GM18858 (cell line): ENCODE data around the gene SLC25A46.
"Not testable (repeated sequence)": the region's sequence is repeated elsewhere in the genome, so short reads cannot be mapped to it uniquely, and the experiment has no call there.

Experiments
- ATAC-seq: cut with Tn5 transposase; IDR thresholded peaks from one replicate; pipeline ENCODE4 v1.9.1; 2021; ENCODE audit not compliant: unreplicated experiment

SLC25A46 gene

GRCh38 chr5:110738812-110739651 is at the start of gene SLC25A46:
TSS of gene SLC25A46 (plus strand) at chr5:110739007. CDS start at chr5:110739120, 113 bp downstream.
- peak; percentile 96 for ATAC-seq

DNA sequence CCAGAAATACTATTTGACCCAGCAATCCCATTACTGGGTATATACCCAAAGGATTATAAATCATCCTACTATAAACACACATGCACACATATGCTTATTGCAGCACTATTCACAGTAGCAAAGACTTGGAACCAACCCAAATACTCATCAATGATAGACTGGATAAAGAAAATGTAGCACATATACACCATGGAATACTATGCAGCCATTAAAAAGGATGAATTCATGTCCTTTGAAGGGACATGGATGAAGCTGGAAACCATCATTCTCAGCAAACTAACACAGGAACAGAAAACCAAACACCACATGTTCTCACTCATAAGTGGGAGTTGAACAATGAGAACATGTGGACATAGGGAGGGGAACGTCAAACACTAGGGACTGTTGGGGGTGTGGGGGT is 48.2 kb upstream of the SLC25A46 start:
- not testable (repeated sequence) for ATAC-seq

- not testable (repeated sequence) for ATAC-seq
Observed at GRCh38 chr5:110692669-110693068, 46.1 kb upstream of the SLC25A46 start.

- ATAC-seq, result no peak
Observed at GRCh38 chr5:110702300-110702699, 36.5 kb upstream of the SLC25A46 start.

DNA sequence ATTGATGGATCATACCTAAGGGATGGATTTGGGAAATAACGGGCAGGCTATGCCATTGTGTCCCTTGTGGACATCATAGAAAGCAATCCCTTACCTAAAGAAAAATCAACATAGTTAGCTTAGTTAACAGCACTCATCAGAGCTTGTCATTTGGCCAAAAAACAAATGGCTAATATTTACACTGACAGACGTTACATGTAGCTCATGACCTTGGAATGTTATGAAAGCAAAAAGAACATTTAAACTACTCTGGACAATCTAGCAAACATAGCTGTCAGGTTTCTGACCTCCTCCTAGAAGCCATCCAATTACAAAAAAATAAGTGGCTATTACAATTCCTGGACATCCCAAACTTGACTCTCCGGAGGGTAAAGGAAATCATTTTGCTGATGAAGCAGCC is 36.1 kb upstream of the SLC25A46 start:
- ATAC-seq, result no peak

DNA sequence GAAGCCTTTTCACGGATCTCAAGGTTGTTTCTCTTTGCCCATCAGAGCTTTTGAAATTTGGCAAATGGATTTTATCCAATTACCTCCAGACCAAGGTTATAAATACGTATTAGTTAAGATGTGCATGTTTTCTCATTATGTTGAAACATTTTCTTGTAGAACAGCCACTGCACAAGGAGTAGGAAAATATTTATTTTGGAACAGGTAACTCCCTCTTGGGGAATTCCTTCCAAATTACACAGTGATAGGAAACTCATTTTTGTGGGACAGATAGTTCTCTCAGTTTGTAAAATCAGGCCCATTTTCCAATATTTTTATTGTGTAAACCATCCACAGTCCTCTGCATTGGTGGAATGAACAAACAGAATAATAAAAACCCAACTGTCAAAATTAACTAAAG is 35.3 kb upstream of the SLC25A46 start:
- ATAC-seq, result no peak

- ATAC-seq, result no peak
Observed at GRCh38 chr5:110705349-110705748, 33.5 kb upstream of the SLC25A46 start.

- no peak for ATAC-seq
Observed at GRCh38 chr5:110707260-110707844, 31.5 kb upstream of the SLC25A46 start.

DNA sequence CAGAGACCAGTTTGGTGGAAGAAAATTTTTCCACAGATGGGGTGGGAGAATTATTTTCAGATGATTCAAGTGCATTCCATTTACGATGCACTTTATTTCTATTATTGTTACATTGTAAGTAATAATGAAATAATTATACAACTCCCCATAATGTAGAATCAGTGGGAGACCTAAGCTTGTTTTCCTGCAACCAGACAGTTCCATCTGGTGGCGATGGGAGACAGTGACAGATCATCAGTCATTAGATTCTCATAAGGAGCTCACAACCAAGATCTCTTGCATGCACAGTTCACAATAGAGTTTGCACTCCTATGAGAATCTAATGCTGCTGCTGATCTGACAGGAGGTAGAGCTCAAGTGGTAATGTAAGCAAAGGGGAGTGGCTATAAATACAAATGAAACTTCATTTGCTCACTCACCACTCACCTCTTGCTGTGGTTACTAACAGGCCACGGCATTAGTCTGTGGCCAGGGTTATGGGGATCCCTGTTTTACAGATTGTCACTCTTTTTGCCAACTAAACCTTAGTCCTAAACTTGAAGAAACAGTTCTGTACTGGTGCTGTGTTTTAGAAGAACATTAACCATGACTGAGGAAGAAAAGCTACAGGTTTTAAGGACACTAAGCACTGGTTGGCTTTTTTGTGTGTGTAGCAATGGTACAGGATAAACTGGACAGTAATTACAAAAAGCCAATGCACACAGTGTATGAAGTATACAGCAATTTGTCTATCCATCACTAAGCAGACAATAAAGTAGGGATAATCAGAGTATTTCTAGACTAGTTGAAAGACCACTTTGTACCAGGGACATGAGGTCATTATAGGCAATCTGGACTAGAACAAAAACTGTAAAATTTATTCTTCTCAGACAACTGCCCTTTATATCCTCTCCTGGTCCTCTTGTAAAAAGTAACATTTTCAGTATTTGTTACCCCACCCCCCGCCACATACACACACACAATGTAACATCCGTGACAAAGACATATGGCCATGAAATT is 22.3 kb upstream of the SLC25A46 start:
- ATAC-seq, result peak; percentile 84

DNA sequence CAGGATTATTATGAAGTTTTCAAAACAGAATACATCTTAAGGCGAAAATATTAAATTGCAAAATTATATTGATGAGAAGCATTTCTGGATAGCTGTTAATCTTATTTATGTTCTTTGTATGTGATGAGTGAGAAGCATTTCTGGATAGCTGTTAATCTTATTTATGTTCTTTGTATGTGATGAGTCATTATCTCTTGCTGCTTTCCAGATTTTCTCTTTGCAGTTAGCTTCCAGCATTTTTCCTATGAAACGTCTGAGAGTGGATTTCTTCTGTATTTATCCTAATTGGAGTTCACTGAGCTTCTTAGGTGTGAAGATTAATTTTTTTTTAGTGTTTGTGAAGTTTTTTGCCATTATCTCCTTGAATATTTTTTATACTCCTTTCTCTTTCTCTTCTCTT is 20.5 kb upstream of the SLC25A46 start:
- ATAC-seq, result no peak

DNA sequence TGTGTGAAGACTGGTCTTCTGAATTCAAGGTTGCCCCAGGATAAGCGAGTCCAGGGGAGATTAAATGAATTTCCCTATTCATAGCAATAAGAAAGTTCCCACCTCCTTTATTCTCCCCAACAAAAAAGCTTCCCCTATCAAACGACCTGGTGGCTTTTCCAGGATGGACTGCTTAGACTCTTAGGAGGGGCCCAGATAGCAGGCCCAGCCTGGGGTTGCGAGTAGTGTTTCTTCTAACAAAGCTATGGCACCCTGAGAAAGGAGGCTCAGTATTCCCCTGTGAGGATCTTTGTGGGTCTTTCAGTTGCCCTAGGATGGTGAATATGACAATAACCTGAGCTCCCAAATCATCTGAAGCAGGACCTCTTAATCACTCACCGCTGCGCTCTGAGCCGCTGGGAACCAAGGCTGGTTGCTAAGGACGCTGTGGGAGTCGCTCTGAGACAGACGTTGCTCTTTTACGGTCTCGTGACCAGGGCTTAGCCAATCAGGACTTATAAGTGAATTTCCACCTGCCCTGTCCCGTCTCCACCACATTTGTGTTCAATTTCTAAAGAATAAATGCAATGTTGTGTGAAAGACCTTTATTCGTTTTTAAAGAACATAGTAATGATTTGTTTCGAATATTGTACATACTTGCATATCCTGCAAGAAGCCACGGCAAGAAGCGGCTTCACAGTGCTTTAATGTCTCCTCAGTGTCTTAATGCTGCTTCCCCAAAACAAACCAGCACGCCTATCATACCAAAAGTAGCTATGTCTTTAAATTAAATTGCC is 12.4 kb upstream of the SLC25A46 start, which contains the start of gene TMEM232:
Gene TMEM232, minus strand, starts transcription at position 423 of the 776 bp plus-strand sequence. CDS start 59,319 bp downstream, outside the sequence.
- peak; percentile 100 for ATAC-seq

DNA sequence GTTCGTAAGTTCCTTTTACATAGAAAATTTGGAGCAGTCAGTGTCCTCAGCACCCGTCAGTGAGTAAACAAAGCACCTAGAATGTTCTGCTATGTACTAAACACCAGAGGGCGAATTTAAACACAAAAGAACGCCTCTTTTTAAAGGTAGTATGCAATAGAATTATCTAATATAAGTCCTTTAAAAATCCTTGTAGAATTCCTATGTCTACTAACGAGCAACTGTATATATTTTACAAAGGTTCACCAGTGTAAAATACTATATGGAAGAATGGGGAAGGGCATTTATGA is 11.8 kb upstream of the SLC25A46 start:
- ATAC-seq, result no peak

GRCh38 chr5:110731499-110731898 is 7.3 kb upstream of the SLC25A46 start:
- ATAC-seq, result not testable (repeated sequence)

- ATAC-seq, result no peak
Observed at GRCh38 chr5:110734101-110734500, 4.7 kb upstream of the SLC25A46 start.

- ATAC-seq, result no peak
Observed at GRCh38 chr5:110735556-110735955, 3.3 kb upstream of the SLC25A46 start.

DNA sequence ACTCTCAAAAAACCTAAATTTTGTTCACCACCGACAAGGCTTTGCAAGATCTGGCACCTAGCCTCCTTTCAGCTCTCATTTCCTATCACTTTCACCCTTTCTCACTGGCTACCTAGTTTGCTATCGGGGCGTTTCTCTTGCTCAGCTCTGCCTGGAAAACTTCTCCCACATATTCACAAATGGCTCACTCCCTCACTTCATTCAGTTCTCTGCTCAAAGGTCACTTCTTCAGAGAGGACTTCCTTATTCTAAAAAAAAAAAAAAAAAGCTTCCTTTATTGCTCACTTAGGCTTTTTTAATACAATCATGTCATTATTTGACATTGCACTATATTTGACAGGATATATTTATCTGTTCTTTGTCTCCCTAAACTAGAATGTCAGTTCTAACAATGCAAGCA is 2.1 kb upstream of the SLC25A46 start:
- ATAC-seq, result no peak

DNA sequence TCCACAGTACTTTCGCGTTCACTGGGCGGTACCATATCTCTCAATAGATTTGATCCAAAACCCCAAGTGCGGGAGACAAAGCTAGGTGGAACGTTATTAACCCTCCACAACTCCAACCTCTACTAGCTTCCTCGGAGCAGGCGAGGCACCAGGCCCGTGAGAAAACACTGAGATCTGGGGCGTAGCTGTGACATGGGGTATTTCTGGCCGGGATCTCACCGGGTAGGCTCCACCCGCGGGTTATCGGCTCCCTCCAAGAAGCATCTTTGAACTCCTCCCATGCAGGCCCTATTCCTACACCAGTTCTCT is 350 bp upstream of the SLC25A46 start:
- ATAC-seq, result peak; percentile 44

DNA sequence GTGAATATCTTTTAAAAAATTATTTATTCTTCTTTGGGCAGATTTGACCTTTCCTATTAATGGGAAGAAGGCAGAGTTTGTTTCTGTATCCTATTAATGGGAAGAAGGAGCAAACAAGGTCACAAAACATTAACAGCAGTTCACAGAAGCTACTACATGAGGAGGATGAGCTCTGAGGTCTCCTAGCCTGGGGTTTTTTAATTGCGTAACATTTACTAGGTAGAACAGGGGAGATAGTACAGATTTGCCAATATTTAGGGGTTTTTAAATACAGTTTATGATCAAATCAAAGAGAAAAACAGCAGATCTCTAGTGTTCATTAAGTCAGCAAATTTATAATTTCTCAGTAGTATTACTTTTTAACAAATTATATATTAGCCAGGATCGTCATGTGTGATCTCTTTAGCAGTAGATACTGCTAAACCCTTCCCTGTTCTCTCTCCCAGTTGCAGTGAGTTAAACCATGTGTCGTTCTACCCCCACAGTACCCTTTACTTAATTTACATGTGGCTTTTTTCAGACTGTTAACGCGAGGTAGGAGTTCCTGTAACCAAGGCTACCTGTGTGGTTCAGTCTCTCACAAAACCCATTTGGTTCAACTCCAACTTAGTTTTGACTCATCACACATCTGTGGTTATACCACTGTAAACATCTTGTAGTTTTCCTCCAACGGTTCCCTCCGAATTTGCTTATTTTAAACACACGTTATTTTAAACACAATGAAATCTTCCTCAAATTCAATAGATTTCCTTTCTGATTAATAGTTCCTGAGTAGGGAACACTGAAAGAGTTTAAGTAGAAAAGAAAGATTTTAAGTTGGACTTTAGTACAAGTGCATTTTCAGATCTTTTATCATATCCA is 13.3 kb downstream of the SLC25A46 start:
- ATAC-seq, result peak; percentile 97

GRCh38 chr5:110752953-110753352 is 14.1 kb downstream of the SLC25A46 start:
- ATAC-seq, result no peak

DNA sequence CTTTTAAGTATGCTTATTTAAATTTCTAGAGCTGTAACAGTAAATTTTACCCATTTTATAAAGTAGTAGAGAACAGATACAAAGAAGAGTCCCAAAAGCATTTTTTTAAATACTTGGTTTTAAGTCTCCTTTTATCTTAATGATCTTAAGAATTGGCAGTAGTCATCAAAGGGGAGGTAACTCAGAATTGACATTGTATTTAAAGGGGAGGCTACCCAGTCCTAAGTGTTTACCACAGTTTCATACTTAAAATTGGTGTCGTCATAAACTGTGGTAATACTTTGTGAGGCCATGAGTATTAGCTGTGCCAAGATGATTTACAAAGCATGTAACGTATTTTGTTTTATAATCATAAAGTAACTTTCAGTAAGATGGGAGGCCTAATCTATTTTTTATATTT is 14.8 kb downstream of the SLC25A46 start:
- no peak for ATAC-seq
